Endodermal cell (in vitro differentiated cells): ENCODE data around the gene ZNF275. TPM values are rescaled to one million over a fixed set of nuclear protein-coding genes. Genes with fewer than 3 reads are reported as not detected.
A peak's percentile ranks its signal among the peaks of the same experiment; 100 is the strongest.

Source experiments
- DNase-seq: peaks from one replicate; pipeline ENCODE4 v3.0.0-alpha.2; 2017
- H3K27ac ChIP-seq: 2 replicates; pipeline ENCODE4 v1.5.1; 2013; ENCODE audit warnings: mild to moderate bottlenecking, low read depth, low read length, moderate library complexity
- H3K27me3 ChIP-seq: 2 replicates; pipeline ENCODE4 v1.6.1; 2013; ENCODE audit warnings: mild to moderate bottlenecking, low read length, moderate library complexity; ENCODE audit not compliant: insufficient read depth, control insufficient read depth, poor library complexity, severe bottlenecking
- H3K36me3 ChIP-seq: 2 replicates; pipeline ENCODE4 v1.7.0; 2013; ENCODE audit warnings: mild to moderate bottlenecking, low read length, moderate library complexity; ENCODE audit not compliant: control insufficient read depth, insufficient read depth
- H3K4me1 ChIP-seq: one replicate; pipeline ENCODE4 v1.7.0; 2013; ENCODE audit warnings: low read length; ENCODE audit not compliant: control insufficient read depth, insufficient read depth
- H3K4me3 ChIP-seq: 2 replicates; pipeline ENCODE4 v1.5.1; 2013; ENCODE audit warnings: mild to moderate bottlenecking, low read length, moderate library complexity
- H3K9ac ChIP-seq: 2 replicates; pipeline ENCODE4 v1.6.1; 2013; ENCODE audit warnings: mild to moderate bottlenecking, low read length, moderate library complexity; ENCODE audit not compliant: poor library complexity, severe bottlenecking; ENCODE audit errors: extremely low read depth
- H3K9me3 ChIP-seq: 2 replicates; pipeline ENCODE4 v1.6.1; 2013; ENCODE audit warnings: mild to moderate bottlenecking, low read length, moderate library complexity; ENCODE audit not compliant: control insufficient read depth
- H3K27ac Mint-ChIP-seq: 2 replicates; pipeline ENCODE4 v1.8.0; 2020; ENCODE audit warnings: mixed read lengths
- H3K27me3 Mint-ChIP-seq: 2 replicates; pipeline ENCODE4 v1.8.0; 2021; ENCODE audit warnings: mild to moderate bottlenecking, mixed read lengths; ENCODE audit not compliant: insufficient read depth
- H3K36me3 Mint-ChIP-seq: 2 replicates; pipeline ENCODE4 v1.8.0; 2020; ENCODE audit warnings: low read depth, mixed read lengths
- H3K4me1 Mint-ChIP-seq: 2 replicates; pipeline ENCODE4 v1.8.0; 2020; ENCODE audit warnings: mixed read lengths
- H3K4me3 Mint-ChIP-seq: 2 replicates; pipeline ENCODE4 v1.8.0; 2020; ENCODE audit warnings: mild to moderate bottlenecking, moderate library complexity, mixed read lengths
- H3K9me3 Mint-ChIP-seq: 2 replicates; pipeline ENCODE4 v1.8.0; 2020; ENCODE audit warnings: mild to moderate bottlenecking, mixed read lengths
- WGBS, 2 experiments: methylation state at CpG; one replicate each; pipeline versions ENCODE4 v1.1.5 to v1.1.7; 2013; ENCODE audit warnings: missing lambda C conversion rate in 2 of 2, mixed read lengths in 1 of 2; ENCODE audit not compliant: insufficient coverage in 1 of 2, insufficient read length in 1 of 2; 5-methylcytosine and 5-hydroxymethylcytosine counted together
- total RNA-seq, 2 donors: library from RNA; stranded (reverse); fragmentation: NEBNext Ultra II Directional in 1 of 2; extraction: Animal tissue kit (Norgen Biotek cat#: 25700) in 1 of 2; gene quantifications; 2 replicates in 1 of 2; 3 replicates in 1 of 2; pipeline ENCODE4 v1.2.1, GENCODE V29; 2021
- TF ChIP-seq, protein P1 (sequence below): fragments of 200-600 bp; sonication (generic); conservative IDR thresholded peaks from 2 replicates; pipeline ENCODE4 v1.5.0; 2021; ENCODE audit warnings: antibody characterized with exemption, mild to moderate bottlenecking

Gene ZNF275
- total RNA-seq, 2 donors from 2014 or later, result 11.0 to 12.6 TPM

- no peaks in the 10 kb centered on the region for H3K36me3 Mint-ChIP-seq
- no peak overlapping the region for H3K4me3 Mint-ChIP-seq
- DNase-seq, result peak; percentile 64
- Histone ChIP-seq H3K27ac (no peak overlapping the region), H3K4me3 (no peak overlapping the region), H3K36me3 (no peaks in the 10 kb centered on the region), H3K27me3 (no peaks in the 10 kb centered on the region), H3K9ac (no peak overlapping the region), H3K9me3 (no peaks in the 10 kb centered on the region), H3K4me1 (no peaks in the 10 kb centered on the region)
- peaks cover 3% of the 10 kb centered on the region for H3K4me1 Mint-ChIP-seq
- no peak overlapping the region for H3K27ac Mint-ChIP-seq
- 88% methylated on average over 9 of the region's 9 CpGs; no CpG with 5 or more reads in 1 of the 2 experiments for WGBS, 2 experiments
- H3K27me3 Mint-ChIP-seq, result peaks cover 11% of the 10 kb centered on the region
- TF ChIP-seq, protein P1, sequence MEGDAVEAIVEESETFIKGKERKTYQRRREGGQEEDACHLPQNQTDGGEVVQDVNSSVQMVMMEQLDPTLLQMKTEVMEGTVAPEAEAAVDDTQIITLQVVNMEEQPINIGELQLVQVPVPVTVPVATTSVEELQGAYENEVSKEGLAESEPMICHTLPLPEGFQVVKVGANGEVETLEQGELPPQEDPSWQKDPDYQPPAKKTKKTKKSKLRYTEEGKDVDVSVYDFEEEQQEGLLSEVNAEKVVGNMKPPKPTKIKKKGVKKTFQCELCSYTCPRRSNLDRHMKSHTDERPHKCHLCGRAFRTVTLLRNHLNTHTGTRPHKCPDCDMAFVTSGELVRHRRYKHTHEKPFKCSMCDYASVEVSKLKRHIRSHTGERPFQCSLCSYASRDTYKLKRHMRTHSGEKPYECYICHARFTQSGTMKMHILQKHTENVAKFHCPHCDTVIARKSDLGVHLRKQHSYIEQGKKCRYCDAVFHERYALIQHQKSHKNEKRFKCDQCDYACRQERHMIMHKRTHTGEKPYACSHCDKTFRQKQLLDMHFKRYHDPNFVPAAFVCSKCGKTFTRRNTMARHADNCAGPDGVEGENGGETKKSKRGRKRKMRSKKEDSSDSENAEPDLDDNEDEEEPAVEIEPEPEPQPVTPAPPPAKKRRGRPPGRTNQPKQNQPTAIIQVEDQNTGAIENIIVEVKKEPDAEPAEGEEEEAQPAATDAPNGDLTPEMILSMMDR, result peak; percentile 47
- peaks cover 59% of the 10 kb centered on the region for H3K9me3 Mint-ChIP-seq
These were observed 23.1 kb upstream of the ZNF275 start for GRCh38 chrX:153310901-153311300.

DNA sequence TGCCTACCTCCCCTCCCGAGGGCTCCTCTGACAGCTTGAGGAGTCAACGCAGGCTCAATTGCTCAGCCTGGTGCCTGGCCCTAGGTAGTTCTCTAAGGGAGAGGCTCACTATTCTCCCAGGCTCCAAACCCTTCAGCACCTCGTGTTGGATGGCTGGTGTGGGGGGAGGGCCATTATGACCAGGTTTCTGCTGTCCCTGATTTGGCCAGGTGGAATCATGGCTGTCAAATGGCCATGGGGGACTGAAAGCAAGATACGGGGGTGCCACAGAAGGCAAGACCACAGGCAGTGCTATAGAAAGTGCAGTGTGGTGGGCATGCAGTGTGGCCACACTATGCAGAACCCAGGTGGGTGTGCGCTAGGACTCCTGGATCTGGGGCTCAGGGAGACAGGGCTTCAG is 21.9 kb upstream of the ZNF275 start:
- DNase-seq, result no peak
- H3K27me3 ChIP-seq, result no peaks in the 10 kb centered on the region
- no peaks in the 10 kb centered on the region for H3K36me3 Mint-ChIP-seq
- 83 to 100% methylated on average over 1 to 5 of the region's 5 CpGs for WGBS, 2 experiments
- H3K27ac ChIP-seq, result no peak overlapping the region
- peaks cover 3% of the 10 kb centered on the region for H3K4me1 Mint-ChIP-seq
- H3K4me3 ChIP-seq, result no peak overlapping the region
- H3K27me3 Mint-ChIP-seq, result peaks cover 11% of the 10 kb centered on the region
- TF ChIP-seq, protein P1, result no peak
- no peak overlapping the region for H3K27ac Mint-ChIP-seq
- peaks cover 51% of the 10 kb centered on the region for H3K9me3 Mint-ChIP-seq
- H3K4me3 Mint-ChIP-seq, result no peak overlapping the region
- no peak overlapping the region for H3K9ac ChIP-seq
- no peaks in the 10 kb centered on the region for H3K4me1 ChIP-seq
- H3K9me3 ChIP-seq, result no peaks in the 10 kb centered on the region
- H3K36me3 ChIP-seq, result no peaks in the 10 kb centered on the region

DNA sequence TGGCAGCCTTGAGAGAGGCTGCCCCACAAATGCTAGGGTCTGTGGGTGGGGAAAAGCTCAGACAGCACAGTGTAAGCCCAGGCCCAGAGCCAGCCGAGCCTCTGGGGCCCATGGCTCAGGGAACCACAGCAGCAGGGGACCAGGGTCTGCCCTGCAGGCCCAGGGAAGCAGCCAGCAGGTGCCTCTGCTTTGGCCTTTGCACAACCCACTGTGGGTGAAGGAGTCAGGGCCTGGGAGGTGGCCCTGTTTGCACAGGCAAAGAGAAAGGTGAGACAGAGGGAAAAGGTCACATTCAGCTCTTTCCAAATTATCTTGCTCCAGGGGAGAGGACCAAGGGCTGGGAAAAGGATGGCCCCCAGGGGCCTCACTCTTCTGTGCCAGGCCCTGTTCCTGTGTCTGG is 21.1 kb upstream of the ZNF275 start:
- Histone ChIP-seq H3K27me3 (no peaks in the 10 kb centered on the region), H3K27ac (no peak overlapping the region), H3K4me3 (no peak overlapping the region), H3K9ac (no peak overlapping the region), H3K9me3 (no peaks in the 10 kb centered on the region), H3K36me3 (no peaks in the 10 kb centered on the region), H3K4me1 (no peaks in the 10 kb centered on the region)
- Mint-ChIP-seq H3K27ac (no peak overlapping the region), H3K4me3 (no peak overlapping the region), H3K9me3 (peaks cover 49% of the 10 kb centered on the region), H3K4me1 (peaks cover 3% of the 10 kb centered on the region), H3K36me3 (no peaks in the 10 kb centered on the region), H3K27me3 (peaks cover 11% of the 10 kb centered on the region)
- TF ChIP-seq, protein P1, result no peak
- WGBS, 2 experiments, result 80% methylated on average over 1 of the region's 1 CpG; no CpG with 5 or more reads in 1 of the 2 experiments
- no peak for DNase-seq
